Muscle of leg (tissue), 16 donors: ENCODE results near the gene ZNF821. TPM values are rescaled to one million over a fixed set of nuclear protein-coding genes. Genes with fewer than 3 reads are reported as not detected.

Experiments
- DNase-seq: peaks from one replicate; pipeline ENCODE4 v3.0.0; 2013
- H3K27ac ChIP-seq: one replicate; pipeline ENCODE4 v1.5.1; 2013; ENCODE audit warnings: mild to moderate bottlenecking, low read length, control low read depth
- H3K27me3 ChIP-seq: one replicate; pipeline ENCODE4 v1.6.1; 2013; ENCODE audit warnings: low read length; ENCODE audit not compliant: control insufficient read depth, insufficient read depth
- H3K36me3 ChIP-seq: one replicate; pipeline ENCODE4 v1.6.1; 2013; ENCODE audit warnings: low read length; ENCODE audit not compliant: control insufficient read depth, insufficient read depth
- H3K4me1 ChIP-seq: one replicate; pipeline ENCODE4 v1.6.1; 2013; ENCODE audit warnings: low read length; ENCODE audit not compliant: control insufficient read depth, insufficient read depth
- H3K4me3 ChIP-seq: one replicate; pipeline ENCODE4 v1.5.1; 2013; ENCODE audit warnings: low read length, control low read depth
- H3K9me3 ChIP-seq: replicated peaks from 2 replicates; pipeline ENCODE4 v1.6.1; 2013; ENCODE audit warnings: low read depth, low read length; ENCODE audit not compliant: control insufficient read depth
- WGBS: methylation state at CpG from one replicate; pipeline ENCODE4 v1.1.5; 2013; ENCODE audit warnings: missing lambda C conversion rate; ENCODE audit not compliant: insufficient coverage; 5-methylcytosine and 5-hydroxymethylcytosine counted together
- long read RNA-seq, 11 donors: transcript quantifications; one replicate each; lab custom pipeline, GENCODE V29; 2026
- polyA plus RNA-seq, 8 donors: library from polyadenylated mRNA; unstranded; fragments of 120-200 nt; gene quantifications; one replicate each; pipeline versions ENCODE4 v1.2.1 to v1.2.3, GENCODE V29; 2013; ENCODE audit warnings: inconsistent platforms in 1 of 8, low replicate concordance in 1 of 8; ENCODE audit not compliant: insufficient read length in 8 of 8, insufficient read depth in 1 of 8
- total RNA-seq: library from RNA; stranded (reverse); fragments of 120-200 nt; gene quantifications from one replicate; pipeline ENCODE4 v1.2.4, GENCODE V29; 2013

The ZNF821 gene, protein sequence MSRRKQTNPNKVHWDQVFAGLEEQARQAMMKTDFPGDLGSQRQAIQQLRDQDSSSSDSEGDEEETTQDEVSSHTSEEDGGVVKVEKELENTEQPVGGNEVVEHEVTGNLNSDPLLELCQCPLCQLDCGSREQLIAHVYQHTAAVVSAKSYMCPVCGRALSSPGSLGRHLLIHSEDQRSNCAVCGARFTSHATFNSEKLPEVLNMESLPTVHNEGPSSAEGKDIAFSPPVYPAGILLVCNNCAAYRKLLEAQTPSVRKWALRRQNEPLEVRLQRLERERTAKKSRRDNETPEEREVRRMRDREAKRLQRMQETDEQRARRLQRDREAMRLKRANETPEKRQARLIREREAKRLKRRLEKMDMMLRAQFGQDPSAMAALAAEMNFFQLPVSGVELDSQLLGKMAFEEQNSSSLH
- 8.5 TPM for total RNA-seq
- 10 to 100 TPM in 3 of 8 donors, 1 to 10 TPM in 5; 7.3 to 11.4 (median 9.3) TPM for polyA plus RNA-seq
- long read RNA-seq, donor 1: 0 reads
- long read RNA-seq, donor 2, partial matches to known transcripts: 0 of 1 reads
- long read RNA-seq, donor 2, other reads (novel, unspliced or antisense): 0 of 1 reads
- long read RNA-seq, donor 3, partial matches to known transcripts: 0 of 1 reads
- long read RNA-seq, donor 3, other reads (novel, unspliced or antisense): 0 of 1 reads
- long read RNA-seq, donor 4, partial matches to known transcripts: 0 of 1 reads
- long read RNA-seq, donor 4, other reads (novel, unspliced or antisense): 0 of 1 reads
- long read RNA-seq, donor 5, partial matches to known transcripts: 0 of 1 reads
- long read RNA-seq, donor 5, other reads (novel, unspliced or antisense): 0 of 1 reads
- long read RNA-seq, donor 6, partial matches to known transcripts: 0 of 1 reads
- long read RNA-seq, donor 6, other reads (novel, unspliced or antisense): 0 of 1 reads
- long read RNA-seq, donor 7: 0 reads
- long read RNA-seq, donor 8, partial matches to known transcripts: 0 of 1 reads
- long read RNA-seq, donor 8, other reads (novel, unspliced or antisense): 0 of 1 reads
- long read RNA-seq, donor 9, partial matches to known transcripts: 0 of 5 reads
- long read RNA-seq, donor 9, other reads (novel, unspliced or antisense): 5 of 5 reads
- long read RNA-seq, donor 10: 0 reads
- long read RNA-seq, donor 11: 0 reads

DNA sequence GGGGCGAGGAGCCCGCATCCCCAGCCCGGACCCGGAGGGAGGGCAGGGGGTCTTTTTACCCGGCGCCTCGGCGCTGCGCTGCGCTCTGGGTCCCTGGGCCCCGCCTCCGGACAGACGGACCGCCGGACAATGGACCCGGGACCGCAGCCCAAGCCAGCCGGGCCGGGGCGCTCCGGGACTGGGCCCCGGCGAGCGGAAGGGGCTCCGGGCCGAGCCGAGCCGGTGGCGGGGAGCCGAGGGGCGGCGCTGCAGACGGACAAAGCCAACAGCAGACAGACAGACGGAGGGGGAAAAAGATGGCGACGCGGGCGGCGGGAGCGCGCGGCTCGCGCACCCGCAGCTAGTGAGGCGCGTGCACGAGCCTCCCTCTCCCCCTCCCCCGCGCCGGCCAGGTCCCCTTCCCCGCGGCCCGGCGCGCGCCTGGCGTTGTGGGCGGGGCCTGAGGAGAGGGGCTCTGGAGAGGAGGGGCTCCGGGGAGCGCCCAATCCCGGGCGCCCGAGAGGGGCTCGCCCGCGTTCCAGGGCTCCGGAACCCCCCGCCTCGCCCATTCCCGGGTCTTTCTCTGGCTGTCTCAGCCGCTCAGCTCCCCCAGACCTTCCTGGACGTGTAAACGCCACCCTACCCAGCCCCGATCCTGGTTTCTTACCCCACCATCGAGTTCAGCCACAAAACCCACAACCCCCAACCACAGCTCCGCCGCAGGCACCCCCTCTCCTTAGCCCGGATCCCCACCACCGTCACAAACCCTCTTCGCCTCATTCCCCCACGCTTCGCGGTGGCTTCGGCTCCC is at the start of gene ZNF821:
Gene ZNF821, minus strand, starts transcription at position 334 of the 790 bp plus-strand sequence. CDS start 4,236 bp downstream, outside the sequence.
- Histone ChIP-seq H3K4me1 (peaks cover 9% of the 10 kb centered on the region), H3K36me3 (peaks cover 17% of the 10 kb centered on the region), H3K27me3 (no peaks in the 10 kb centered on the region), H3K27ac (peak within 1 kb of the TSS; percentile 96), H3K4me3 (peak within 1 kb of the TSS; percentile 91), H3K9me3 (no peaks in the 10 kb centered on the region)
- peak; percentile 94 for DNase-seq
- under 1% methylated on average over 63 of the region's 85 CpGs for WGBS

DNA sequence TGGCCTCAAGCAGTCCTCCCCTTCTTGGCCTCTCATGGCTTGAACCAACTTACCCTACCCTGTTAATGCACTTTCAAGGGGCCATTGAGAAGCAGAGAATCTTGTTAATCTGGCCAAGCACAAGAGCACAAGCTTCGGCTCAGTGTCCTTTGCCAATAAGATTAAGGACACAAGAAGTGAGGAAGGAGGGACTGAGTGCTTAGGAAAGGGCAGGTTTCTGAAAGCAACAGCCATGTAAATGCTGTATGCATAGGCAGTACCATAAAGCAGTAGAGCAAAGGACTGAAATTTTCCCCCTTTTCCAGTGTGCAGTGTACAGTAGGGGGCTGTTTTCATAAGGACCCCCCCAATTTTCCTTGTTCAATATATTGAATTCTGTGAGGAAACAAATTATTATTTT is 49.0 kb upstream of the ZNF821 start:
- Histone ChIP-seq H3K4me1 (peaks cover 14% of the 10 kb centered on the region), H3K36me3 (peaks cover 44% of the 10 kb centered on the region)
- no peak for DNase-seq

DNA sequence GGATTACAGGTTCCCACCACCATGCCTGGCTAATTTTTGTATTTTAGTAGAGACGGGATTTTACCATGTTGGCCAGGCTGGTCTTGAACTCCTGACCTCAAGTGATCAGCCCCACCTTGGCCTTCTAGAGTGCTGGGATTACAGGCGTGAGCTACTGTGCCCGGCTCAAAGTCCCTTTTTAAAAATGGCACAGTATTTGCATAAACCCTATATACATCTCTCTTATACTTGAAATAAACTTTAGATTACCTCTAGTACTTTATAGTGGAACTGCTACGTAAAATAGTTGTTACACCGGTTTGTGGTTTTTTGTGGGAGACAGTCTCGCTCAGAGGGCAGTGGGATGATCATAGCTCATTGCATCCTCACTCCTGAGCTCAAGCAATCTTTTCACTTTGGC is 47.6 kb upstream of the ZNF821 start:
- Histone ChIP-seq H3K36me3 (peaks cover 55% of the 10 kb centered on the region), H3K27me3 (no peaks in the 10 kb centered on the region), H3K27ac (no peak overlapping the region), H3K9me3 (no peaks in the 10 kb centered on the region), H3K4me3 (no peak overlapping the region), H3K4me1 (peaks cover 26% of the 10 kb centered on the region)
- no CpG with 5 or more reads among the region's 6 CpGs for WGBS
- no peak for DNase-seq

More for the DNA sequence above, 49.0 kb upstream of the ZNF821 start:
- Histone ChIP-seq H3K27ac (no peak overlapping the region), H3K27me3 (no peaks in the 10 kb centered on the region), H3K9me3 (no peaks in the 10 kb centered on the region), H3K4me3 (no peak overlapping the region)
- 83% methylated on average over 1 of the region's 1 CpG for WGBS

DNA sequence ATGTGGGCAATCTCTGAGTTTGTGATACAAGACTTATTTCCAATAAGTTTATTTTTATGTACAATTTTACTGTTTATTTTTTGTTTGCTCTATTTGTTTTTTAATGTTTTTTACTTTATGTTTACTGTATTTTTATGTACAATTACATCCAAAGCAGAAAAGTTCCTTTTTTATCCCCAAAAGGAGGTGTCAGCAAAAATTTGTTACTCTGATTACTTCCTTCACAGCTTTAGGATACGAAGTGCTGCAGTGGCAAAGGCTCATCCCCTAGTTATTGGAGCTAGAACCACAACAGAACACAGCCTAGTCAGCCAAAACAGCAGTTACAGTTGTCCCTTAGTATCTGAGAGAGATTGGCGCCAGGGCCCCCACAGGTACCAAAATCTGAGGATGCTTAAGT is 47.0 kb upstream of the ZNF821 start:
- Histone ChIP-seq H3K27me3 (no peaks in the 10 kb centered on the region), H3K4me3 (no peak overlapping the region), H3K4me1 (peaks cover 26% of the 10 kb centered on the region), H3K9me3 (no peaks in the 10 kb centered on the region), H3K36me3 (peaks cover 57% of the 10 kb centered on the region), H3K27ac (no peak overlapping the region)
- DNase-seq: peak; percentile 34
- WGBS: no CpG with 5 or more reads among the region's 2 CpGs

DNA sequence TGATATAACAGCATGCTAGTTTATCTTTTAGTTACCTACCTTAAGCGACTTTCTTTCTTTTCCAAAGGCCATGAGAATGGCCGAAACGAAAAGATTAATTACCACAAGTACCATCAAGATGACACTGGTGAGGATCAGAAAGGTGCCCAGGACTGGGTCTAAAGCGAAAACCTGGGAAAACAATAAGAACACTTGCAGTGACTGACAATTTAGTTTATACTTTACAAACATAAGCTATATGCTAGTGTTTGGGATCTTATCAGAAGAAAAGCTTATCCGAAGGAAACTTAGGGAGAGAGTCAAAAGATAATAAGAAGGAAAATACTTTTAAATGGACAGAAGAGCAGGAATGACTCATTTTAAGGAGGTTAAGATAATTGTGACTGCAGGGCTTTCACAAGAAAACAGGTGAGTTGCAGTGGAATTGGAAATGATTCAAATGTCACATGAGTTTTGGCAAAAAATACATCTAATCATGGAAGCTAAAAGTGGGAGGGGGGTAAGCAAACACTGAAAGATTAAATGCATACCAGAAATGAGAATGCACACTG is 46.1 kb upstream of the ZNF821 start:
- Histone ChIP-seq H3K4me3 (no peak overlapping the region), H3K27ac (no peak overlapping the region), H3K27me3 (no peaks in the 10 kb centered on the region), H3K9me3 (no peaks in the 10 kb centered on the region), H3K4me1 (peaks cover 26% of the 10 kb centered on the region), H3K36me3 (peaks cover 60% of the 10 kb centered on the region)
- no peak for DNase-seq
- WGBS: 83% methylated on average over 2 of the region's 5 CpGs

DNA sequence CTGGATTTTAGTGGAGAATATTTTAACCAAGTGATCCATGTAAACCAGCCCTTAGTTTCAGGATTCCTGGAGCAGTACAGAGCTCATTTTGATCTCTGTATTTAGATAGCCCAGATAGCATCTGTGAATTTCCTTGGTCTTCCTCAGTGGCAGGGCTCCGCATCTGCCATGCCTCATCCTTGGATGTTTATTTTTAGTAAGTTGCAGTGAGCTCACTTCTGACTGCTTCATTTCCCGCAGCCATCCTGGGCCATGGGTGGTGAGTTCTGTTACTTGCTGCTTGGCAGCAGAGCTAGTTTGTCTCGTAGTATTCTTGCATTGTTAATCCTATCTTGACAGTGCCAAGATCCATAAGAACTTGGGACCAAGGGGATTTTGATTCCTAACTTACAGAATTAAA is 45.1 kb upstream of the ZNF821 start:
- Histone ChIP-seq H3K4me1 (peaks cover 26% of the 10 kb centered on the region), H3K4me3 (no peak overlapping the region)
- no CpG with 5 or more reads among the region's 3 CpGs for WGBS

DNA sequence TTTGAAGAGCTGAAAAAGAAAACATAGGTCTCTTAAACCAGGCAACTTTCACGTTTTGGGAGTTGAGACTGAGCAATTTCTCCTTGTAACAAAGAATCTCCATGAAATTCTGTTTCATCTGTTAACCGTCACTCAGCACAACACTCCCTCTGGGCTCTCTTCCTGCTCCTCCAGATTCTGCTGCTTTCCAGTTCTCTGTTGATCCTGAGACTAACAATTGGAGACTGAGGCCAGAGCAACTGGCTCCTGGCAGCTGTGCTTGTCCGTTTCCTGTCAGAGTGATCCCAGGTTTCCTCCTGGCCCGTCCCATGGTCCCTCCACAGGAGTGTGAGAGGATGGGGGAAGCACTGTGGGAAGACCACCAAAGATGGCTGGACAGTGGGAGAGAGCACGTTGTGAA is 43.8 kb upstream of the ZNF821 start:
- Histone ChIP-seq H3K27ac (peak overlapping the region; percentile 75), H3K4me1 (peaks cover 26% of the 10 kb centered on the region), H3K36me3 (peaks cover 62% of the 10 kb centered on the region), H3K27me3 (no peaks in the 10 kb centered on the region), H3K4me3 (no peak overlapping the region), H3K9me3 (no peaks in the 10 kb centered on the region)
- peak; percentile 27 for DNase-seq
- WGBS: 29% methylated on average over 4 of the region's 5 CpGs

More for the DNA sequence above, 45.1 kb upstream of the ZNF821 start:
- no peaks in the 10 kb centered on the region for H3K27me3 ChIP-seq
- H3K27ac ChIP-seq: peak overlapping the region; percentile 80
- peak; percentile 51 for DNase-seq
- peaks cover 58% of the 10 kb centered on the region for H3K36me3 ChIP-seq
- no peaks in the 10 kb centered on the region for H3K9me3 ChIP-seq

DNA sequence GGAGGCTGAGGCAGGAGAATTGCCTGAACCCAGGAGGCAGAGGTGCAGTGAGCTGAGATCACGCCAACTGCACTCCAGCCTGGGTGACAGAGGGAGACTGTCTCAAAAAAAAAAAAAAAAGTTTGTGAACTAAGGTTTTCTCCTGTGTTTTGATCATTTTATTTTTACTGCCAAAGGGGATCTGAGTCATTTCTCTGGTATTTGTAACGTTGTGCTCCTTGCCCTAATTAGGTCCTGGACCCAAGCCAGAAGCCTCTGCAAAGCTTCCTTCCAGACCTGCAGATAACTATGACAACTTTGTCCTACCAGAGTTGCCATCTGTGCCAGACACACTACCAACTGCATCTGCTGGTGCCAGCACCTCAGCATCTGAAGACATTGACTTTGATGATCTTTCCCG is 43.4 kb upstream of the ZNF821 start:
- peak overlapping the region; percentile 75 for H3K27ac ChIP-seq
- H3K9me3 ChIP-seq: no peaks in the 10 kb centered on the region
- H3K4me3 ChIP-seq: no peak overlapping the region
- peak; percentile 57 for DNase-seq
- H3K27me3 ChIP-seq: no peaks in the 10 kb centered on the region
- peaks cover 26% of the 10 kb centered on the region for H3K4me1 ChIP-seq
- peaks cover 63% of the 10 kb centered on the region for H3K36me3 ChIP-seq
- 0% methylated on average over 1 of the region's 3 CpGs for WGBS

DNA sequence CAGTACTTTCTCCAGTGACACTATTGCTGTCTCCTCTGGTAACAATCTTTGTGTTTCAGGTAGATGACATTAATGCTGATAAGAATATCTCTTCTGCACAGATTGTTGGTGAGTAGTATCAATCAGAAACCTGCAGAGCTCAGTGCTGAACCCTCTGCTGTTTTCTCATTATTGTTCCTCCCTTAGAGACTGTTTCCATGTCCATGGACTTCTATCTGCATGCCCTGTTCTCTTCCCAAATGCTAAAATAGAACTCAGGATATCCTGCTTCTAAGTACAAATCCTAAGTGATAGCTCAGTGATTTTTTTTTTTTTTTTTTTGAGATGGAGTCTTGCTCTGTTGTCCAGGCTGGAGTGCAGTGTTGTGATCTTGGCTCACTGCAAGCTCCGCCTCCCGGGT is 40.7 kb upstream of the ZNF821 start:
- Histone ChIP-seq H3K27me3 (no peaks in the 10 kb centered on the region), H3K4me1 (peaks cover 26% of the 10 kb centered on the region), H3K27ac (no peak overlapping the region), H3K36me3 (peaks cover 77% of the 10 kb centered on the region), H3K9me3 (no peaks in the 10 kb centered on the region), H3K4me3 (no peak overlapping the region)
- no peak for DNase-seq
- no CpG with 5 or more reads among the region's 2 CpGs for WGBS
